CD14-positive monocyte (primary cell): Measurements from ENCODE around the gene CMSS1. TPM values are rescaled to one million over a fixed set of nuclear protein-coding genes. Genes with fewer than 3 reads are reported as not detected.

Source experiments
- DNase-seq, 3 donors: peaks; one replicate each; pipeline ENCODE4 v3.0.0-alpha.2; 2011 to 2022
- H2AFZ ChIP-seq: 2 replicates; pipeline ENCODE4 v1.6.0; 2012; ENCODE audit warnings: mild to moderate bottlenecking, low read depth, low read length, inconsistent platforms; ENCODE audit not compliant: insufficient read depth, poor library complexity, severe bottlenecking
- H3K27ac ChIP-seq, 2 donors: 1 replicate in 1 of 2; 2 replicates in 1 of 2; pipeline ENCODE4 v1.5.1; 2012 to 2013; ENCODE audit warnings: low read length in 2 of 2, control low read depth in 1 of 2, inconsistent platforms in 1 of 2, low read depth in 1 of 2, mild to moderate bottlenecking in 1 of 2
- H3K27me3 ChIP-seq, 2 donors: one replicate each; pipeline versions ENCODE4 v1.6.0 to v1.6.1; 2011 to 2013; ENCODE audit warnings: low read length in 2 of 2; ENCODE audit not compliant: control insufficient read depth in 2 of 2, insufficient read depth in 2 of 2
- H3K36me3 ChIP-seq, 2 donors: replicated peaks in 1 of 2; 1 replicate in 1 of 2; 2 replicates in 1 of 2; pipeline versions ENCODE4 v1.5.1 to v1.6.1; 2012 to 2013; ENCODE audit warnings: low read length in 2 of 2, control low read depth in 1 of 2, inconsistent platforms in 1 of 2, mild to moderate bottlenecking in 1 of 2; ENCODE audit not compliant: insufficient read depth in 2 of 2, control insufficient read depth in 1 of 2
- H3K4me1 ChIP-seq, 2 donors: 1 replicate in 1 of 2; 2 replicates in 1 of 2; pipeline versions ENCODE4 v1.5.1 to v1.6.1; 2012 to 2013; ENCODE audit warnings: low read length in 2 of 2, control low read depth in 1 of 2, inconsistent platforms in 1 of 2, mild to moderate bottlenecking in 1 of 2, moderate library complexity in 1 of 2; ENCODE audit not compliant: insufficient read depth in 2 of 2, control insufficient read depth in 1 of 2
- H3K4me2 ChIP-seq: replicated peaks from 2 replicates; pipeline ENCODE3; 2012; ENCODE audit warnings: low read length, moderate library complexity, mild to moderate bottlenecking; ENCODE audit not compliant: poor library complexity, severe bottlenecking; ENCODE audit errors: extremely low read depth
- H3K4me3 ChIP-seq, 3 experiments: fragments of 200-600 bp in 1 of 3; sonication (generic) in 1 of 3; replicated peaks in 1 of 3; 1 replicate in 2 of 3; 2 replicates in 1 of 3; pipeline ENCODE4 v1.5.1; 2011 to 2013; ENCODE audit warnings: low read length in 3 of 3, mild to moderate bottlenecking in 3 of 3, control low read depth in 2 of 3, low read depth in 2 of 3, inconsistent platforms in 1 of 3, moderate library complexity in 1 of 3
- H3K79me2 ChIP-seq: 2 replicates; pipeline ENCODE4 v1.6.0; 2012; ENCODE audit warnings: mild to moderate bottlenecking, control low read depth, inconsistent platforms, low read length, moderate library complexity; ENCODE audit not compliant: insufficient read depth
- H3K9ac ChIP-seq: 2 replicates; pipeline ENCODE4 v1.6.0; 2017; ENCODE audit warnings: low read length, mild to moderate bottlenecking; ENCODE audit not compliant: insufficient read depth, poor library complexity, severe bottlenecking
- H3K9me3 ChIP-seq, 2 donors: replicated peaks in 1 of 2; 1 replicate in 1 of 2; 2 replicates in 1 of 2; pipeline versions ENCODE4 v1.5.1 to v1.6.1; 2012 to 2013; ENCODE audit warnings: low read length in 2 of 2, control low read depth in 1 of 2; ENCODE audit not compliant: control insufficient read depth in 1 of 2, insufficient read depth in 1 of 2
- H4K20me1 ChIP-seq: 2 replicates; pipeline ENCODE4 v1.6.0; 2012; ENCODE audit warnings: mild to moderate bottlenecking, low read length, control low read depth, moderate library complexity; ENCODE audit not compliant: insufficient read depth
- H3K27ac Mint-ChIP-seq, 7 donors: one replicate each; pipeline ENCODE4 v1.8.0; 2020; ENCODE audit warnings: mild to moderate bottlenecking in 7 of 7, mixed read lengths in 7 of 7, moderate library complexity in 6 of 7, inconsistent platforms in 2 of 7
- H3K27me3 Mint-ChIP-seq, 3 donors: one replicate each; pipeline ENCODE4 v1.8.0; 2021 to 2022; ENCODE audit warnings: low read depth in 3 of 3, mild to moderate bottlenecking in 3 of 3, mixed read lengths in 3 of 3, moderate library complexity in 3 of 3, inconsistent platforms in 1 of 3
- H3K36me3 Mint-ChIP-seq, 2 donors: one replicate each; pipeline ENCODE4 v1.8.0; 2020; ENCODE audit warnings: mixed read lengths in 2 of 2, inconsistent platforms in 1 of 2, mild to moderate bottlenecking in 1 of 2
- H3K4me1 Mint-ChIP-seq: one replicate; pipeline ENCODE4 v1.8.0; 2020; ENCODE audit warnings: mild to moderate bottlenecking, mixed read lengths
- H3K4me3 Mint-ChIP-seq, 2 donors: one replicate each; pipeline ENCODE4 v1.8.0; 2020; ENCODE audit warnings: mild to moderate bottlenecking in 2 of 2, mixed read lengths in 2 of 2, moderate library complexity in 1 of 2
- H3K9me3 Mint-ChIP-seq, 7 donors: one replicate each; pipeline ENCODE4 v1.8.0; 2020 to 2022; ENCODE audit warnings: mixed read lengths in 7 of 7, mild to moderate bottlenecking in 6 of 7, moderate library complexity in 6 of 7, inconsistent platforms in 2 of 7
- CTCF ChIP-seq: fragments of 200-600 bp; IDR thresholded peaks from one replicate; pipeline ENCODE4 v1.8.0; 2022; ENCODE audit warnings: antibody characterized with exemption, mild to moderate bottlenecking
- WGBS: methylation state at CpG from one replicate; pipeline ENCODE4 v1.1.5; 2013; ENCODE audit warnings: missing lambda C conversion rate; ENCODE audit not compliant: insufficient coverage; 5-methylcytosine and 5-hydroxymethylcytosine counted together
- intact Hi-C, 2 donors: fragments of 100-400 bp; cut with micrococcal nuclease; formaldehyde crosslinking; loops; one replicate each; pipeline versions ENCODE4 v1.15.0 to v1.15.1; 2023
- polyA plus RNA-seq, 3 donors: library from polyadenylated mRNA; depleted of rRNA in 1 of 3; unstranded in 2 of 3; stranded (reverse) in 1 of 3; fragments of 300-500 nt in 2 of 3; fragments of >200 nt in 1 of 3; fragmentation: Illumina TruSeq in 2 of 3; gene quantifications; 1 replicate in 2 of 3; 2 replicates in 1 of 3; pipeline ENCODE4 v1.2.3, GENCODE V29; 2012 to 2021

CMSS1 gene
- polyA plus RNA-seq, 3 donors: 1.1 to 3.6 (median 2.2) TPM

DNA sequence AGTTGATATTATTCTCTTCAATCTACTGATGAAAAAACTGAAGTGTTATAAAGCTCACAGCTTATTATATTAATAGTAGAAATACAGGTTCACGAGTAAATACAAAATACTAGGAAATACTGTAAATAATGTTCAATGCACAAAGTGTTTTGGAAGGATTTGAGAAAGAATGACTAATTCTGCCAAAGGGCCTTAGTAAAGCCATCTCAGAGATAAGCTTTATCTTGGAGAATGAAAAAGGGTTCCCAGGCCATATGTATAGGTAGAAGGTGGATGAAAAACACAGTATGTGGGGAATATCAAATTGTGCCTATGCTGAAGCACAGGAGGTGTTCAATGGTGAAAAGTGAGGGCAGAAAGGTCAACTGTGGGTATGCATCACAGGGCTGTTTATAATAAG is 123.5 kb downstream of the CMSS1 start:
- Histone ChIP-seq H3K4me2 (no peak overlapping the region), H3K79me2 (no peaks in the 10 kb centered on the region), H2AFZ (no peak overlapping the region), H3K4me1 (no peaks in the 10 kb centered on the region), H3K27me3 (no peaks in the 10 kb centered on the region), H4K20me1 (no peaks in the 10 kb centered on the region), H3K4me3 (no peak overlapping the region), H3K27ac (no peak overlapping the region), H3K36me3 (no peaks in the 10 kb centered on the region), H3K9ac (no peak overlapping the region), H3K9me3 (no peaks in the 10 kb centered on the region)
- TF ChIP-seq CTCF: no peak
- intact Hi-C loops: no loop called here
- no peaks in the 10 kb centered on the region for H3K4me1 Mint-ChIP-seq
- WGBS: no CpG with 5 or more reads among the region's 1 CpG
- H3K27ac Mint-ChIP-seq: peak overlapping the region in 1 of 7 donors; percentile 62
- H3K4me3 Mint-ChIP-seq: no peak overlapping the region
- H3K27me3 Mint-ChIP-seq: no peaks in the 10 kb centered on the region
- H3K36me3 Mint-ChIP-seq: no peaks in the 10 kb centered on the region
- DNase-seq: no peak
- H3K9me3 Mint-ChIP-seq: no peaks in the 10 kb centered on the region

DNA sequence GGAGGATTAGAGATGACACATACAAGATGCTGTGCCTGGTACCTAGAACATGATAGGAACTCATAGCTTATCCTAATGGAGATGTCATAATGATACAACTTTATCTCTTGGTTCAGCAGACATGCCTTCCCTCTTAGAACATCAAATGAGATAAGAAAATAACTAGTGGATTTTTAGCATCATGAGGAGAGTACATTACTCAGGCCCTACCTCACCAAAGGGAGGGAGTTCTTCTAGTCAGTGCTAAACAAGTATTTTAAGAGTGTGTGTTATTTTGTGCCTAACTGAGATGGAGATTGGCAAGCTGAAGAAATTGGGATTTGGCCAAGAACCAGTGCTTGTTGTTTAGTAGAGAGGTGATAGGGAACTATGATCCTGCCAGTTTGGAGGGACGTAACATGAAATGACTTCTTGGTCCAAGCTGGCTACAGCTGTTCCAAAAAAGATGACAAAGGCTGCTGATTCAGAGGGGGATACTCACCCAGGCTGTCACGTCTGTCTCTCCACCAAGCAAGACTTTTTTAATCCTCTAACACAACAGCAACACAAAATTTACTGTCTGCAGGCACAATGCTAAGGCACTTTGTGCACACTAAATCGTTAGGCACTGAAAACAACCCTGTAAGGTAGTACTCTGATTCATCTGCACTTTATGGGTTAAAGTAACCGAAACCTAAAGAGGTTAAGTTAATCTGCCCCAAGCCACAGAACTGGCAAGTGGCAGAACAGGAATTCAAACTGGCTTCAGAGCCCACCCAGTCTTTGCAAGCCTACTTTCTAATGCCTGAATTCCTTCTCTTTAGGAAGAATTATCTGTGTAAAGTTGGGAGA is 126.5 kb downstream of the CMSS1 start:
- Histone ChIP-seq H2AFZ (no peak overlapping the region), H3K4me1 (no peaks in the 10 kb centered on the region), H3K4me2 (no peak overlapping the region), H3K79me2 (no peaks in the 10 kb centered on the region), H3K9me3 (no peaks in the 10 kb centered on the region), H3K27me3 (no peaks in the 10 kb centered on the region), H3K36me3 (no peaks in the 10 kb centered on the region), H3K9ac (no peak overlapping the region), H4K20me1 (no peaks in the 10 kb centered on the region), H3K4me3 (no peak overlapping the region), H3K27ac (no peak overlapping the region)
- no peaks in the 10 kb centered on the region for H3K27me3 Mint-ChIP-seq
- no peaks in the 10 kb centered on the region for H3K9me3 Mint-ChIP-seq
- H3K36me3 Mint-ChIP-seq: no peaks in the 10 kb centered on the region
- 97% methylated on average over 3 of the region's 4 CpGs for WGBS
- intact Hi-C loops: no loop called here
- no peak overlapping the region for H3K27ac Mint-ChIP-seq
- no peak for TF ChIP-seq CTCF
- no peaks in the 10 kb centered on the region for H3K4me1 Mint-ChIP-seq
- H3K4me3 Mint-ChIP-seq: no peak overlapping the region
- DNase-seq: no peak
